Suprapubic skin (tissue), 3 donors: Measurements from ENCODE around the gene BLOC1S5.

ENCODE experiments used
- POLR2AphosphoS5 ChIP-seq, 3 donors: sonication (generic); formaldehyde crosslinking; IDR thresholded peaks; one replicate each; pipeline ENCODE4 v1.6.1; 2017; ENCODE audit warnings: antibody characterized with exemption in 3 of 3
- TF ChIP-seq, protein P1 (sequence below), 2 donors: fragments of 200-600 bp in 1 of 2; fragments of 450-650 bp in 1 of 2; sonication (generic) in 1 of 2; IDR thresholded peaks; one replicate each; pipeline ENCODE4 v1.5.1; 2016 to 2019; ENCODE audit warnings: antibody characterized with exemption in 2 of 2, mild to moderate bottlenecking in 1 of 2, moderate library complexity in 1 of 2

DNA sequence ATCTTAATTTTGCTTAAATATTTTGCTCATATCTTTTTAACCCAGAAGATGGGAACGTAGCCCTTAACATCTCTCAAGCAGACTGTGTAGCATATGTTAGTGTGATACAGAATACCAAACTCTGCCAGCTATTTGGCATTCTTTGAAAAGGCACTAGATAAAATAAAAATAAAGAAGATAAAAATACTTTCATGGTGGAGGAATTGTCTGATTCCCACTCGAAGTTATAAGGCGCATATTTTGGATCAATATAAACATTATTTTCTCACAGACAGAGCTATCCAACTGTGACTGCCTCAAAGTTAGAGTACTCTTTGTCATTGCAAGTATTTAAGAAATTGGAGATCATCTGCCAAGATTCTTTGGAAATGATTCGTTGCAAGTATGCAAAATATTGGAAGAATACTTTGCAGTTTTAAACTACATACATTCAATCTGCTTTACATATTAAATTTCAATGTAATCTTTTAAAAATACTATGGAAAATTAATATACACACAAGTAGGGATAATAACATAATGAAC is 49.0 kb upstream of the BLOC1S5 start:
- TF ChIP-seq, protein P1, sequence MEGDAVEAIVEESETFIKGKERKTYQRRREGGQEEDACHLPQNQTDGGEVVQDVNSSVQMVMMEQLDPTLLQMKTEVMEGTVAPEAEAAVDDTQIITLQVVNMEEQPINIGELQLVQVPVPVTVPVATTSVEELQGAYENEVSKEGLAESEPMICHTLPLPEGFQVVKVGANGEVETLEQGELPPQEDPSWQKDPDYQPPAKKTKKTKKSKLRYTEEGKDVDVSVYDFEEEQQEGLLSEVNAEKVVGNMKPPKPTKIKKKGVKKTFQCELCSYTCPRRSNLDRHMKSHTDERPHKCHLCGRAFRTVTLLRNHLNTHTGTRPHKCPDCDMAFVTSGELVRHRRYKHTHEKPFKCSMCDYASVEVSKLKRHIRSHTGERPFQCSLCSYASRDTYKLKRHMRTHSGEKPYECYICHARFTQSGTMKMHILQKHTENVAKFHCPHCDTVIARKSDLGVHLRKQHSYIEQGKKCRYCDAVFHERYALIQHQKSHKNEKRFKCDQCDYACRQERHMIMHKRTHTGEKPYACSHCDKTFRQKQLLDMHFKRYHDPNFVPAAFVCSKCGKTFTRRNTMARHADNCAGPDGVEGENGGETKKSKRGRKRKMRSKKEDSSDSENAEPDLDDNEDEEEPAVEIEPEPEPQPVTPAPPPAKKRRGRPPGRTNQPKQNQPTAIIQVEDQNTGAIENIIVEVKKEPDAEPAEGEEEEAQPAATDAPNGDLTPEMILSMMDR (IDR thresholded peaks at IDR 0.05), result no peak
- no peak for TF ChIP-seq POLR2AphosphoS5 (IDR thresholded peaks at IDR 0.05)
